Suprapubic skin (tissue), 4 donors: ENCODE data around the gene ERC2.

ENCODE experiments used
- CTCF ChIP-seq, 2 donors: fragments of 200-600 bp in 1 of 2; fragments of 450-650 bp in 1 of 2; sonication (generic) in 1 of 2; IDR thresholded peaks; one replicate each; pipeline ENCODE4 v1.5.1; 2016 to 2019; ENCODE audit warnings: antibody characterized with exemption in 2 of 2, mild to moderate bottlenecking in 1 of 2, moderate library complexity in 1 of 2
- EP300 ChIP-seq: sonication (generic); formaldehyde crosslinking; IDR thresholded peaks from one replicate; pipeline ENCODE4 v1.6.1; 2017; ENCODE audit warnings: antibody characterized with exemption
- POLR2A ChIP-seq, 2 donors: fragments of 450-650 bp; IDR thresholded peaks; one replicate each; pipeline ENCODE4 v1.6.1; 2017; ENCODE audit warnings: antibody characterized with exemption in 2 of 2, mild to moderate bottlenecking in 2 of 2, moderate library complexity in 2 of 2
- POLR2AphosphoS5 ChIP-seq, 3 donors: sonication (generic); formaldehyde crosslinking; IDR thresholded peaks; one replicate each; pipeline ENCODE4 v1.6.1; 2017; ENCODE audit warnings: antibody characterized with exemption in 3 of 3

GRCh38 chr3:55968331-55968730, 499.9 kb downstream of the ERC2 start:
- TF ChIP-seq CTCF (IDR thresholded peaks at IDR 0.05) (no peak), POLR2A (IDR thresholded peaks at IDR 0.05) (no peak), EP300 (no peak), POLR2AphosphoS5 (IDR thresholded peaks at IDR 0.05) (no peak)
